Gastroesophageal sphincter (tissue), 3 donors: ENCODE measurements around the gene UNC93B1.

ENCODE experiments used
- POLR2A ChIP-seq, 2 donors: fragments of 450-650 bp; IDR thresholded peaks; one replicate each; pipeline ENCODE4 v1.6.1; 2017; ENCODE audit warnings: antibody characterized with exemption in 2 of 2, mild to moderate bottlenecking in 2 of 2, moderate library complexity in 1 of 2
- TF ChIP-seq, protein P1 (sequence below), 4 experiments: fragments of 200-600 bp in 2 of 4; fragments of 450-650 bp in 2 of 4; sonication (generic) in 1 of 4; IDR thresholded peaks; one replicate each; pipeline ENCODE4 v1.5.1; 2017 to 2019; ENCODE audit warnings: antibody characterized with exemption in 4 of 4, mild to moderate bottlenecking in 2 of 4, moderate library complexity in 2 of 4

DNA sequence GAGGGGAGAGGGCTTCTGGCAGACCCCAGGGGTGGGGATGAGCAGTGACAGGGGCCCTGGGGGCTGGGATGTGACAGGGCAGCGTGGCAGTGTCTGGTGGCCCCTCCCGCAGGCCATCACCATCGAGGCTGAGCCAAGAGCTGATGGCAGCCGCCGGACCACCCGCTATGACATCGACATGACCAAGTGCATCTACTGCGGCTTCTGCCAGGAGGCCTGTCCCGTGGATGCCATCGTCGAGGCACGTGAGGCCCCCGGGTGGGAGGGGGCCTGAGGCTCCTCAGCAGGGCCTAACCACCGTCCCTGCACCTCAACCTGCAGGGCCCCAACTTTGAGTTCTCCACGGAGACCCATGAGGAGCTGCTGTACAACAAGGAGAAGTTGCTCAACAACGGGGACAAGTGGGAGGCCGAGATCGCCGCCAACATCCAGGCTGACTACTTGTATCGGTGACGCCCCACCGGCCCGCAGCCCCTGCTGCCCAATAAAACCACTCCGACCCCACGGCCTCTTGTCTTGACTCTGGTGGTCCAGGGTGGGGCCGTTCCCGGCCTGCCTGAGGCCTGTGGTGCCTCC is 32.3 kb upstream of the UNC93B1 start:
- TF ChIP-seq, protein P1, sequence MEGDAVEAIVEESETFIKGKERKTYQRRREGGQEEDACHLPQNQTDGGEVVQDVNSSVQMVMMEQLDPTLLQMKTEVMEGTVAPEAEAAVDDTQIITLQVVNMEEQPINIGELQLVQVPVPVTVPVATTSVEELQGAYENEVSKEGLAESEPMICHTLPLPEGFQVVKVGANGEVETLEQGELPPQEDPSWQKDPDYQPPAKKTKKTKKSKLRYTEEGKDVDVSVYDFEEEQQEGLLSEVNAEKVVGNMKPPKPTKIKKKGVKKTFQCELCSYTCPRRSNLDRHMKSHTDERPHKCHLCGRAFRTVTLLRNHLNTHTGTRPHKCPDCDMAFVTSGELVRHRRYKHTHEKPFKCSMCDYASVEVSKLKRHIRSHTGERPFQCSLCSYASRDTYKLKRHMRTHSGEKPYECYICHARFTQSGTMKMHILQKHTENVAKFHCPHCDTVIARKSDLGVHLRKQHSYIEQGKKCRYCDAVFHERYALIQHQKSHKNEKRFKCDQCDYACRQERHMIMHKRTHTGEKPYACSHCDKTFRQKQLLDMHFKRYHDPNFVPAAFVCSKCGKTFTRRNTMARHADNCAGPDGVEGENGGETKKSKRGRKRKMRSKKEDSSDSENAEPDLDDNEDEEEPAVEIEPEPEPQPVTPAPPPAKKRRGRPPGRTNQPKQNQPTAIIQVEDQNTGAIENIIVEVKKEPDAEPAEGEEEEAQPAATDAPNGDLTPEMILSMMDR (IDR thresholded peaks at IDR 0.05): no peak
- no peak for TF ChIP-seq POLR2A (IDR thresholded peaks at IDR 0.05)
